Measurements from ENCODE around the gene URGCP. TPM values are rescaled to one million over a fixed set of nuclear protein-coding genes. Genes with fewer than 3 reads are reported as not detected.

The URGCP gene
- total RNA-seq, 4 donors from 2014 or later, result 29.0 to 47.7 (median 38.3) TPM

- TF ChIP-seq POLR2A (IDR thresholded peaks at IDR 0.05), result no peak
- TF ChIP-seq CTCF (IDR thresholded peaks at IDR 0.05 in 4 of 5, conservative IDR thresholded peaks at IDR 0.05 in 1 of 5), result no peak
- in situ Hi-C loops (cut with MboI; ENCODE audit: low sequenced_read_pairs in 4 of 4) (no loop called here), intact Hi-C loops (cut with DNase I; ENCODE audit: low total_unique reads) (loop anchor here (10.0 kb wide), 1 partner anchor 619 kb away; the partner anchor contains the start of gene NUDCD3)
- Histone ChIP-seq H3K27me3 (no peaks in the 10 kb centered on the region), H3K4me1 (peaks cover 42 to 53% of the 10 kb centered on the region in 2 donors), H3K9me3 (no peaks in the 10 kb centered on the region), H3K27ac (peak overlapping the region; percentile 67 to 83 (median 78)), H3K36me3 (peaks cover 0 to 60% of the 10 kb centered on the region in 2 donors), H3K4me3 (no peak overlapping the region)
- DNase-seq (no peak), ATAC-seq (no peak)
Measured at GRCh38 chr7:43876241-43876640, 30.2 kb downstream of the URGCP start.

- ATAC-seq (peak; percentile 43 to 70), DNase-seq (peak; percentile 71 to 78)
- Histone ChIP-seq H3K9me3 (no peaks in the 10 kb centered on the region), H3K27me3 (no peaks in the 10 kb centered on the region), H3K36me3 (peaks cover 0 to 35% of the 10 kb centered on the region in 2 donors), H3K27ac (peak overlapping the region; percentile 75 to 91 (median 83)), H3K4me3 (no peak overlapping the region), H3K4me1 (peaks cover 47 to 49% of the 10 kb centered on the region in 2 donors)
- intact Hi-C loops (cut with DNase I; ENCODE audit: low total_unique reads), result loop anchor here (10.0 kb wide), 1 partner anchor 622 kb away; the partner anchor contains the start of gene NUDCD3
- in situ Hi-C loops (cut with MboI; ENCODE audit: low sequenced_read_pairs in 4 of 4), result no loop called here
- TF ChIP-seq CTCF (IDR thresholded peaks at IDR 0.05 in 4 of 5, conservative IDR thresholded peaks at IDR 0.05 in 1 of 5), result no peak
- TF ChIP-seq POLR2A (IDR thresholded peaks at IDR 0.05), result no peak
Measured at GRCh38 chr7:43873300-43873699, 33.1 kb downstream of the URGCP start.

- H3K4me1 ChIP-seq, result peaks cover 43 to 44% of the 10 kb centered on the region in 2 donors
- in situ Hi-C loops (cut with MboI; ENCODE audit: low sequenced_read_pairs in 4 of 4) (no loop called here), intact Hi-C loops (cut with DNase I; ENCODE audit: low total_unique reads) (loop anchor here (10.0 kb wide), 1 partner anchor 622 kb away; the partner anchor contains the start of gene NUDCD3)
Measured at GRCh38 chr7:43872406-43873110, 33.8 kb downstream of the URGCP start.

GRCh38 chr7:43871064-43871463 is 35.3 kb downstream of the URGCP start:
- Histone ChIP-seq H3K36me3 (peaks cover 0 to 31% of the 10 kb centered on the region in 2 donors), H3K4me1 (peaks cover 31 to 37% of the 10 kb centered on the region in 2 donors), H3K27me3 (no peaks in the 10 kb centered on the region), H3K27ac (peak overlapping the region in 3 of 4 donors; percentile 7 to 92 (median 83)), H3K4me3 (no peak overlapping the region), H3K9me3 (no peaks in the 10 kb centered on the region)
- ATAC-seq (no peak), DNase-seq (no peak)
- in situ Hi-C loops (cut with MboI; ENCODE audit: low sequenced_read_pairs in 4 of 4), result no loop called here
- intact Hi-C loops (cut with DNase I; ENCODE audit: low total_unique reads), result loop anchor here (10.0 kb wide), 1 partner anchor 624 kb away; the partner anchor contains the start of gene NUDCD3
- TF ChIP-seq CTCF (IDR thresholded peaks at IDR 0.05 in 4 of 5, conservative IDR thresholded peaks at IDR 0.05 in 1 of 5) (no peak), POLR2A (IDR thresholded peaks at IDR 0.05) (no peak)

More at GRCh38 chr7:43872406-43873110, 33.8 kb downstream of the URGCP start:
- Histone ChIP-seq H3K36me3 (peaks cover 0 to 35% of the 10 kb centered on the region in 2 donors), H3K27me3 (no peaks in the 10 kb centered on the region), H3K4me3 (peak overlapping the region in 1 of 4 donors; percentile 12), H3K9me3 (no peaks in the 10 kb centered on the region), H3K27ac (peak overlapping the region; percentile 75 to 91 (median 83))
- peak; percentile 63 to 83 for ATAC-seq
- TF ChIP-seq CTCF (IDR thresholded peaks at IDR 0.05 in 4 of 5, conservative IDR thresholded peaks at IDR 0.05 in 1 of 5) (no peak), POLR2A (IDR thresholded peaks at IDR 0.05) (no peak)
- DNase-seq, result peak; percentile 70 to 78

Measured in gastrocnemius medialis (tissue), 4 donors.